ENCODE measurements around the gene CARMIL1.

CARMIL1 gene

GRCh38 chr6:25311331-25311840, 32.2 kb downstream of the CARMIL1 start:
- no peak for DNase-seq (ENCODE audit: low spot score)

- no peak for DNase-seq (ENCODE audit: low spot score)
Measured at GRCh38 chr6:25312034-25312620, 33.0 kb downstream of the CARMIL1 start.

DNA sequence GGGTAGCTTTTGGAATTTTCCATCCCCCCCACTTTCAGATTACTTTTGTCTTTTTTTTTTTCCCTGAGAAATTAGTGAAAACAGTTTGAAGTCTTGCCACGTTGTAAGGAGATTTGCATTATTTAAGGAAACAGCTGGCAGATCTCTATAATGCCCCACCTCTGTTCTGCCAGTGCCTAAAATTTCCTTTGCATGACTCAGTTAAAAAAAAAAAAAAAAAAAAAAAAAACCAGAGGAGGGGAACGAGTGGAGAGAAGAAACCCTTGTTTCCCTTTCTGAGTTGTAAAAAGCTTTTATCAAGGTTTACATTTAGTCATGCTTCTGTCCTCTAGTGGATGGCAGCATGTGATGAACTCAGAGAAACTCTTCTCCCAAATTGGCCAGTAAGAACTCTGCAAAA, 33.5 kb downstream of the CARMIL1 start:
- no peak for DNase-seq (ENCODE audit: low spot score)

GRCh38 chr6:25314509-25315175, 35.5 kb downstream of the CARMIL1 start:
- no peak for DNase-seq (ENCODE audit: low spot score)

GRCh38 chr6:25315194-25316177, 36.3 kb downstream of the CARMIL1 start:
- DNase-seq (ENCODE audit: low spot score): no peak

GRCh38 chr6:25316626-25317025, 37.5 kb downstream of the CARMIL1 start:
- DNase-seq (ENCODE audit: low spot score): no peak

GRCh38 chr6:25318589-25318988, 39.4 kb downstream of the CARMIL1 start:
- DNase-seq (ENCODE audit: low spot score): no peak

GRCh38 chr6:25320459-25320858, 41.3 kb downstream of the CARMIL1 start:
- DNase-seq (ENCODE audit: low spot score): no peak

DNA sequence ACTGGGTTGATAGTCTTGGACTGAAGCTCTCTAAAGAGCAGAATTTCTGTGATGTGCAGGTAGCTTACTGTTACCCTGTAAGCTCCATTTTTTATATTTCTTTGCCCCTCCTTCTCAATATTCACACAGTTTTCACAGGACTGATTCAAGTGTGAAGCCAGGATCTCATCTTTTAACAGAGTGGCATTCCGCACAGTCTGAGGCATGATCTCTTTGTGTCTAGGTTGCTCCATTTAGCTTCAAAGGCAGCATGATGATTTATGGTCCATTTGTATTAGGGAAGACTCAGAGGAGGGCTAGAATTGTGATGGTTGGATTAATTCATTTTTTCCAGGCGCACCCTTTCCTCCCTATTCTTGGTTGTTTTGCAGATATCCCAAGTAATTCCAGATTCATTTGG, 43.5 kb downstream of the CARMIL1 start:
- DNase-seq (ENCODE audit: low spot score): no peak

DNA sequence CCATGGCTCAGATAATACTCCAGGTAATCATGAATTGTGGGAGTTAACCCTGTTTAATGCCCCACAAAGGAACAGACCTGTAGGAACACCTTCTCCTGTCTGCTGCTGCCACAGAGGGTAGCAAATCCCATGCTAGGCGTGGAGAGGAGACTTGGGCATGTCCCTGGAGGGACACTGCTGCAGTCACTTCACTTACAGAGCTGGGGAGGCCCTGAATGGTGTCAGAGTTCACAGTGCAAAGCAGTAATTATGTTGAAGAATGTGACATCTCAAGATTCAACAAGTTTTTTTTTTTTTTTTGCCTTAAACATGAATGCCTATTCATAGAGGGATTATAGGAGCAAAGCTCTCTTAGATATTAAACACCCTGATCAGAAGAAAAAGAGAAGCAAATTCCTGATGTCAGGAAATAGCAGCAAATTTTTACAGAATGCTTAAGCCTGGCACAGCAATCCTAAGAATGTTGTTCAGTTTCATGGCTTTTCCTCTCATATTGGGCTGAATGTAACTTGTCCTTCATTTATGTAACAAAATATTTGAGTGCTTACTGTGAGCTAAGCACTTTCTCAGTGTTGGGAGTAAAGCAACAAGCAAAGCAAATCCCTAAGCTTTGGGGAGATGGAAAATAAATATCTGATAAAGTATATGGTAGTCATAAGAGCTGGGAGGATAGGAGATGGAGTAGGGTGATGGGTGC, 45.0 kb downstream of the CARMIL1 start:
- DNase-seq (ENCODE audit: low spot score): no peak

GRCh38 chr6:25326126-25326525, 47.0 kb downstream of the CARMIL1 start:
- DNase-seq (ENCODE audit: low spot score): no peak

GRCh38 chr6:25326960-25327359, 47.8 kb downstream of the CARMIL1 start:
- no peak for DNase-seq (ENCODE audit: low spot score)

GRCh38 chr6:25327432-25327831, 48.3 kb downstream of the CARMIL1 start:
- DNase-seq (ENCODE audit: low spot score): no peak

GRCh38 chr6:25329161-25329817, 50.1 kb downstream of the CARMIL1 start:
- no peak for DNase-seq (ENCODE audit: low spot score)

DNA sequence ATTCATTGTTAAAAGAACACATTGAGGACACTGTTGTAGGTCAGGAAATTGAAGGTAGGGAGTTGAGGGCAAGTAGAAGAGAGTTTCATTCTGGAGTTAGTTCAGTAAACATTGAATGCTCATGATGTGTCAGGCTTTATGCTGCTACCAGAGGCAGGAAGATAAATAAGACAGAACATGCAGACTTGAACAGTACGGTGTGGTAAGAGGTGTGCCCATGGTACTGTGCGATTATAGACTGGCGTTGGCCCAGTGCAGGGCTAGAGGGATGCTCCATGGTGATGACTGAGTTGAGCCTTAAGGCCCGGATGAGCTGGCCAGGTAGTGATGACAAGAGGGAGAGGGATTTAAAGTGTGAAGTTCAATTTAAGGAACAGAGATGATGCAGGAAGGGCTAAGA, 50.8 kb downstream of the CARMIL1 start:
- DNase-seq (ENCODE audit: low spot score): no peak

- no peak for DNase-seq (ENCODE audit: low spot score)
Measured at GRCh38 chr6:25330796-25331685, 51.9 kb downstream of the CARMIL1 start.

- DNase-seq (ENCODE audit: low spot score): no peak
Measured at GRCh38 chr6:25332165-25332564, 53.0 kb downstream of the CARMIL1 start.

DNA sequence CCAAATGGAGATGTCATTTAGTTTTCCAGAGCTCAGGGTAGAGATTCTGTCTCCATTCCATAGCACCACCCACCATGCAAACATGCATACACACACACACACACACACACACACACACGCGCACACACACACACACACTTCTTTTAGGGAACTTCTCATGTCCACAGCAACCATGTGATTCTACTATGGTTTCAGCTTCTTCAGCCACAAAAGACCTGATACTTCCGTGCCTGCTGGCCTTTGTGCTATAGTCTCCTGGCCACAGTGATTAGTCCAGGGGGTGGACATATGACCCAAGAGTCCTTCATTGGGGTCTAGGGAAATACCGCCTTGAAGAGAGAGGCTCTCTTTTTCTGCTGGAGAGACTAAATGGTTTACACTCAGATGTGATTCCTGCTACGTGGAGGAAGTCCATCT, 53.5 kb downstream of the CARMIL1 start:
- no peak for DNase-seq (ENCODE audit: low spot score)

- no peak for DNase-seq (ENCODE audit: low spot score)
Measured at GRCh38 chr6:25333471-25333870, 54.3 kb downstream of the CARMIL1 start.

DNA sequence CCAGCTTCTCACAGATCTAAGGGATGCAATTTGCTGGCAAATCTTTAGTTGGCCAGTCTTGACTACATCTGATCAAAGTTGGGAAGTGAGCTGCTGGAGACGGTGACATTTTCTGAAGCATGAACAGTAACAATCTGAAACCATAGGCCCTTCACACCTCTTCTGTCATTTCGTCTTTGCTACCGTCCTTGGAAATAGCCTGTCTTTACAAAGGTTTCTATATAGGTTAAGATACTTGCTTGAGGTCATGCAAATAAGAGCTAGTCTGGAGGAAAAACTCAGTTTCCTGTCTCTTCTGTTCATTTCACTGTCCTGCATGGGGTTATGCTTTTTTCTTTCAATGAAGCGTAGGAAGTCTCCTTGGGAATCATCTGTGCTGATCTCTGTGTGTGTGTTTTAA, 55.6 kb downstream of the CARMIL1 start:
- no peak for DNase-seq (ENCODE audit: low spot score)

All from CD4-positive, alpha-beta T cell treated with Interleukin-6 at 100 ng/mL for 8 hours (primary cell).